NCI-H2107 treated with DMSO at 0.1 percent for 48 hours (cell line): ENCODE measurements around the gene BRF1.

Source experiments
- DNase-seq: peaks from one replicate; lab custom pipeline; 2025; ENCODE audit not compliant: unreplicated experiment; lab: John Stamatoyannopoulos, UW

BRF1 gene

GRCh38 chr14:105229099-105229655 is 71.6 kb downstream of the BRF1 start:
- DNase-seq: no peak

DNA sequence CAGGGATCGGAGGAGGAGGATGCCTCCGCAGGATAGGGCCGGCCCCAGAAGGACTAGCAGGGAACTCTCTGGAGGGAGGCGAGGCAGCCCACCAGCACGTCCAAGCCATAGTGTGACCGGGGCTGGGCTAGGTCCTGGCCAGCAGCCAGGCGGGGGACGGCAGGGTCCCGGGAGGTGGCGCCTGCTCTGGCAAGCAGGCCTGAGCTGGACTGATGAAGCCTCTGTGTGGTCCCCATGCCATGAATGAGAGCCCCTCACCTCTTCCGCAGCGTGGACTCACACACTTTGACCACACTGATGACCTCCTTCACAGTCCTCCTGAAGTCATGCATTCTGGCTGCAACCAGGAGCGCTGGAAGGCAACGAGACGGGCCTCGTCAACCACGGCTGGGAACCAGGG is 72.2 kb downstream of the BRF1 start:
- no peak for DNase-seq

GRCh38 chr14:105227346-105227745 is 73.5 kb downstream of the BRF1 start:
- no peak for DNase-seq

GRCh38 chr14:105226198-105226597 is 74.6 kb downstream of the BRF1 start:
- DNase-seq: no peak

GRCh38 chr14:105224845-105225570 is 75.8 kb downstream of the BRF1 start:
- no peak for DNase-seq

GRCh38 chr14:105223770-105224544 is 76.8 kb downstream of the BRF1 start:
- no peak for DNase-seq

- no peak for DNase-seq
Observed at GRCh38 chr14:105223260-105223659, 77.5 kb downstream of the BRF1 start.

DNA sequence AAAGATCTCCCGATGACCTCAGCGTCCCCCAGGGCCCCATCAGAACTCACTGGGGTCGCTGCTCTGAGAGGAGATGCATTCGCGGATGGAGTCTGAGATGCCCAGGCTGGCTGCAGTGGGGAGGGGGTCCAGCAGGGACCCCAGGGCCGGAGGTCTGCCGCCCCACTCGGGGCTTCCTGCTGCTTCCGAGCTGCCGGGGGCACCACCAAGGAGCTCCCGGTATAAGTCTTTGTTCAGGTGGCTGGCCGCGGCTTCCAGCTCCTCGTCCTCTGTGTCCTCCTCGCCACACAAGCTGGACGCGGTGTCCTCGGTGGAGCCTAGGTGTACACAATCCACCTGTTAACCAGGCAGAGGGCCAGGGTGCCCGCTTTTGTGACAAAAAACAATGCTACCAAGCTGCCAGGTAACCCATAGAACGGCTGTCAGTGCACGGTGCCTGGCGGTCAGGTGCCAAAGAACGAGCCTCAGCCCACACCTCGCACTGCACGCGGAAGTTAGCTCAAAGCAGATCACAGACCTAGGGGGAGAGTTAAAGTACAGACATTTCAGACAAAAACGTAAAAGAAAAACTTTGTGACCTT is 79.1 kb downstream of the BRF1 start:
- DNase-seq: no peak

DNA sequence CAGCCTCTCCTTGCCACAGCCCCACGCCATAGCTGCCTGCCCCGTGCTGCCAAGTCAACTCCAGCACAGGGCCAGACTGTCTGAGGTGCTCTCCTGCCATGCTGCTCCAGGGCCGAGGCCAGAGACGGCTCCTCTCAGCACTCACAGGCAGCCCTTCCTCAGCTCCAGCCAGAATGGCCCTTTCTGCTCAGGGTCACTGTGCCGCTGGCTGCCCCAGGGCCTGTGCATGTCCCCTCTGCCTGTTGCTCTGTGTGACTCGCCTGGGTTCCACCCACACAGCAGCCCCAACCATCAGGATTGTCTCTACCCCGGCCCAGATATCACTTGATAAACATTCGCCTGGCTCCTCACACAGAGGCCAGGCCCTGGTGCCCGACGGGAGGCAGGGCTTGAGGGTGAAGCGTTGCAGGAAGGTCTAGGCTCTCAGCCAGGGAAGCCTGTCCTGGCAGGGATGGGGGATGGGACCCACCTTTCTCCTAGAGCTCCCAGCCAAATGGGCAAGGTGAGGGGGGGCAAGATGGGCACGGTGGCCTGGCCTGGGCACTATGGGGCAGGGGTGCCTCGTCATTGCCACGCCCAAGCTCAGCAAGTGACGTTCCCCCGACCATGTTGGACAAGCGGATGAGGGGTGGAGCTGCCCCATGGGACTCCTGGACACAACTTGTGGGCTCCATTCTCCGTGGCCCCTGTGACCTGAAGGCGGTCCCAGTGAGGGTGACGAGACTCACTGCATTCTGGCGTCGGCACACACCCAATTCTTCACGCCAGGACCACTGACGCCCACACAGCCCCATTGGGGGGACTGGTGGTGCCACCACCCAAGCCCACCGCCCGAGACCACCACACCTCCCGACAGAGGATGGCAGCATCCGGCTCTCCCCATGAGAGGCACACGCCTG is 79.9 kb downstream of the BRF1 start:
- DNase-seq: no peak

- DNase-seq: no peak
Observed at GRCh38 chr14:105219753-105220152, 81.0 kb downstream of the BRF1 start.

- no peak for DNase-seq
Observed at GRCh38 chr14:105219043-105219612, 81.7 kb downstream of the BRF1 start.

DNA sequence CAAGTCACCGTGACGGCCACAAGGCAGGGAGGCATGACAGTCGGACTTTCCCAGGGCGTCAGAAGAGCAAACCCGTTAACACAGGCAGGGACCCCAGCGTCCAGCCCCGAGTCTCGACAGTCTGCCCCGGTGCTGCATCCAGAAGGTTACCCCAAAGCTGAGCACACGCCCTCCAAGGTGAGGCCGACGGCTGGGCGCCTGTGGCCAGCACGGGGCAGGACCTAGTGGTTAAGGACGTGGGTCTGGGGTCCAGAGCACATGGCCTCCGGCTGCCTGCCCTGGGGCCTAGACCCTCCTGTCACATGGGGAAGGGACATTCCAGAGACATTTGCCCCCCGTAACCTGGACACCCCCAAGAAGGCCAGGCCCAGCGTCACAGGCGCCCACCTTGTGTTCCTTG is 82.2 kb downstream of the BRF1 start:
- DNase-seq: no peak

DNA sequence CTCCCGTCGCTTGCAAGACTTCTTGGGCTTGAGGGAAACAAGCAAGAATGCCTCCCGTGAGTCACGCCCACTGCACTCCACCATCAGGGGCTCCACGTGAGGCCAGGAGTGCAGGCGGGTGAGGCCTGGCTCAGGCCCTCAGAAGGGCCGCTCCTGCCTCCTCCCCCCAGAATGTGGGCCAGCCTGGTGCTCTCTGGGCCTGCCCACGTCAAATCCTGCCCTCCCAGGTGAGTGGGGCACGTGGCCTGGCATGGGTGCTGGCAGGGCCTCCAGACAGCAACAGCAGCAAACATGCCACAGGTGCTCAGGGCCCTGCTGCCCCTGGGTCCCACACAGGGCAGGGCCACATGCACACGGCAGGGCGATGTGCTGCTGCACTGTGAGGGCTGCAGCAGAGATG is 83.0 kb downstream of the BRF1 start:
- no peak for DNase-seq

DNA sequence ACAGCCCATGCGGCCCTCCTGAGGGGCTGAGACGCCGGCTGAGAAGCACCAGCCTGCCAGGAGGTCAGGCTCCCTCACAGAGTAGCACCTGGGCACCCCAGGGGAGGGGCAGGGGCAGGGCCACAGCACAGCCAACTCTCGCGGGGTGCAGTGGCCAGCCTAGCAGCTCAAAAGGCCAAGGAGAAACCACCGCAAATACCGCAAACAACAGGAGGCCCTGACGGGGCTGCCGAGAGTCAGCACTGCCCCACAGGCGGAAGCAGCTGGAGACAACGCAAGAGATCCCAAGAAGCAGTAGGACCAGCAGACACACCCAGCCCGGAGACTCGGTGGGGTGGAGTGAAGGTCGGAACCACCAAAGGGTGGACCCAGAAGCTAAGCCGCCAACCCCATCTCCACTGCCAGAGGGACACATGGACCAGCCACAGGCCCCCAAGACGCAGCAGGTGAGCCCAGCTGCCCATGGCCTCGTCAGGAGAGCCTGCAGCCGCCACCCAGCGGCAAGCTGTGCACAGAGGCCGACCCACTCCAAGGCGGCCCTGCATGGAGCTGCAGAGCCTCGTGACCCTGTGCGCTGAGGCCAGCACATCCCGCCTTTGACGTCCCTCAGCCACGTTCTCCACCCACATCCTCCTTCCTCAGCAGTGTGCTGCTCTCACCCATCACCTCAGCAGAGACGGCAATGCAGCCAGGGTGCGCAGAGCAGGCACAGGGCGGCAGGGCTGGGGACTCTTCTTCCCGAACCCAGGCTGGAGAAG is 84.1 kb downstream of the BRF1 start:
- no peak for DNase-seq

- DNase-seq: no peak
Observed at GRCh38 chr14:105215602-105216001, 85.2 kb downstream of the BRF1 start.

GRCh38 chr14:105214324-105214915 is 86.4 kb downstream of the BRF1 start:
- no peak for DNase-seq

GRCh38 chr14:105213361-105213760 is 87.4 kb downstream of the BRF1 start:
- peak; percentile 65 for DNase-seq

DNA sequence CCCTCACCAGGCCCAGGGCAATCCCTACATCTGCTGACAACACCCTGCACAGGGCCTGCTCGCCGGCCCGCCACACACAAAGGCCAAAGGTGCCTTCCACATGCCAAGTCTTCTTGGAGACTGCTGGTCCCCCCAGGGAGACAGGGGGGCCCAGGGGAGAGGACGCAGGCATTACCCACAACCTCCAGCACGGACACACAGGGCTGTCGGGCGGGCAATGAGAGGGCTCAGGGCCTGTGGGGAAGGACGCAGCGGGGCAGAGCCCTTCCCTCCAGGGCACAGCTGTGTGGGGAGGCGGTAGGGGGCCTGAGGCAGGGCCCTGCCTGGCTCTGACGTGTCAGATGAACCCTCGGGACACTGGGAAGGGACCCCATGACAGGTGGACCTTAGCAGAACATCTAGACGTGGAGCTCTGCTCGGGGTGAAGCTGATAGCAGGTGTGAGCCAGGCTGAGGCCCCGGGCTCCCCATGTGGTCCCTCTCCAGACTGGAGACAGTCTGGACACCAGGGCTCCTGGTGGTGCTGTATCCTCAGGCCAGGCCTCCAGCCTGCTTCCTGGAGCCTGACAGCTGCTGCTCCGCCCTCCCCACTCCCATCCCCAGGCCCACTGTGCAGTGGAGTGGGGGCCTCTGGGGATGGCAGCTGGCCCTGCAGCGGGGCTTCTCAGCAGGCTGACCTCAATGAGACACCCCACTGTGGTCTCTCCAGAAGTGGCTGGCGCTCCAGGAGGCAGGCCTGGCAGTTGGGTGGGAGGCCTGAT is 88.1 kb downstream of the BRF1 start:
- DNase-seq: peak; percentile 65

- DNase-seq: no peak
Observed at GRCh38 chr14:105211758-105212089, 89.1 kb downstream of the BRF1 start.
